ENCODE data around the gene RAB31. TPM values are rescaled to one million over a fixed set of nuclear protein-coding genes. Genes with fewer than 3 reads are reported as not detected.
A peak's percentile ranks its signal among the peaks of the same experiment; 100 is the strongest.

Gene RAB31
- total RNA-seq, 1 donor from 2014 or later, result 19.7 TPM

DNA sequence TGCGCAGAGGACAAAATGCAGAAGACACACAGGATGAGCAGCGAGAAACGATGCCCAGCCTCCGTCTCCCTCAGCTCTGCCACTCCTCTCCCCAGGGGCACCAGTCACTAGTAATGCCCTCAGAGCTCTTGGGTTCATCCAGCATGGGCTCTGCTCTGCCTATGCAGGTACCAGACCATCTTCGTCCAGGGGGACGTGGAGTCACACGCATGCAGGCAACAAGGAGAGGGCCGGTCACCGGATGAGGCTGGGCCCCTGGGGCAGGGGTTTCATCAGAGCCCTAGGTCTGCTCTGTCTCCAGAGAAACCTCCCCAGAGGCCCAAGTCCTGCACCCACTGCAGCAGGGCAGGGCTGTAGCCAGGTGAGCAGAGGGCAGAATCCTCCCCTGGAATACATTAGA lies 23.9 kb downstream of the RAB31 start:
- TF ChIP-seq, protein P1, sequence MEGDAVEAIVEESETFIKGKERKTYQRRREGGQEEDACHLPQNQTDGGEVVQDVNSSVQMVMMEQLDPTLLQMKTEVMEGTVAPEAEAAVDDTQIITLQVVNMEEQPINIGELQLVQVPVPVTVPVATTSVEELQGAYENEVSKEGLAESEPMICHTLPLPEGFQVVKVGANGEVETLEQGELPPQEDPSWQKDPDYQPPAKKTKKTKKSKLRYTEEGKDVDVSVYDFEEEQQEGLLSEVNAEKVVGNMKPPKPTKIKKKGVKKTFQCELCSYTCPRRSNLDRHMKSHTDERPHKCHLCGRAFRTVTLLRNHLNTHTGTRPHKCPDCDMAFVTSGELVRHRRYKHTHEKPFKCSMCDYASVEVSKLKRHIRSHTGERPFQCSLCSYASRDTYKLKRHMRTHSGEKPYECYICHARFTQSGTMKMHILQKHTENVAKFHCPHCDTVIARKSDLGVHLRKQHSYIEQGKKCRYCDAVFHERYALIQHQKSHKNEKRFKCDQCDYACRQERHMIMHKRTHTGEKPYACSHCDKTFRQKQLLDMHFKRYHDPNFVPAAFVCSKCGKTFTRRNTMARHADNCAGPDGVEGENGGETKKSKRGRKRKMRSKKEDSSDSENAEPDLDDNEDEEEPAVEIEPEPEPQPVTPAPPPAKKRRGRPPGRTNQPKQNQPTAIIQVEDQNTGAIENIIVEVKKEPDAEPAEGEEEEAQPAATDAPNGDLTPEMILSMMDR (conservative IDR thresholded peaks at IDR 0.05), result no peak
- H3K9me3 Mint-ChIP-seq, result no peaks in the 10 kb centered on the region
- peak; percentile 58 for DNase-seq (ENCODE audit: extremely low spot score, unreplicated experiment)
- no peak overlapping the region for H3K27ac Mint-ChIP-seq
- H3K36me3 Mint-ChIP-seq, result peaks cover 3% of the 10 kb centered on the region
- H3K4me3 Mint-ChIP-seq, result no peak overlapping the region
- H3K27me3 Mint-ChIP-seq, result peaks cover 4% of the 10 kb centered on the region
- peaks cover 19% of the 10 kb centered on the region for H3K4me1 Mint-ChIP-seq (ENCODE audit: unreplicated experiment)

DNA sequence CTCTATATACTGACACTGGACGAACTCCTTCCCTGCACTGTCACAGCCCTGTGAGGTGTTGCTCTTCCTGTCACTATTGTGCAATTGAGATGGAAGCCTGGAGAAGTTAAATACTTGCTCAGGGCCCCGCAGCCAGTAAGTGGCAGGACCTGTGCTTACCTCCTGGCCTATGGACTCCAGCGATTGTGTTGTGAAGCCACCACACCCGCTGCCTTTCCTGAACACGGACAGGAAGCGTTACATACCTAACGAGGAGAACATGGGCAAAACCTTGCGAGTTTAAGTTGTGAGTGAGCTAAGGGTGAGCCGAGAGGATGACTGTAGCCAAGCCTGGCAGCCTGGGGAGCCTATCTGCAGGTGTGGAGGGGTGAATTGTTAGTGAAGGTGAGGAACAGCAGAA lies 26.1 kb downstream of the RAB31 start:
- peaks cover 36% of the 10 kb centered on the region for H3K4me1 Mint-ChIP-seq (ENCODE audit: unreplicated experiment)
- H3K4me3 Mint-ChIP-seq, result peak overlapping the region; percentile 47
- H3K27ac Mint-ChIP-seq, result peak overlapping the region; percentile 75
- peaks cover 3% of the 10 kb centered on the region for H3K36me3 Mint-ChIP-seq
- TF ChIP-seq, protein P1 (conservative IDR thresholded peaks at IDR 0.05), result no peak
- H3K9me3 Mint-ChIP-seq, result no peaks in the 10 kb centered on the region
- DNase-seq (ENCODE audit: extremely low spot score, unreplicated experiment), result peak; percentile 53
- peaks cover 4% of the 10 kb centered on the region for H3K27me3 Mint-ChIP-seq

DNA sequence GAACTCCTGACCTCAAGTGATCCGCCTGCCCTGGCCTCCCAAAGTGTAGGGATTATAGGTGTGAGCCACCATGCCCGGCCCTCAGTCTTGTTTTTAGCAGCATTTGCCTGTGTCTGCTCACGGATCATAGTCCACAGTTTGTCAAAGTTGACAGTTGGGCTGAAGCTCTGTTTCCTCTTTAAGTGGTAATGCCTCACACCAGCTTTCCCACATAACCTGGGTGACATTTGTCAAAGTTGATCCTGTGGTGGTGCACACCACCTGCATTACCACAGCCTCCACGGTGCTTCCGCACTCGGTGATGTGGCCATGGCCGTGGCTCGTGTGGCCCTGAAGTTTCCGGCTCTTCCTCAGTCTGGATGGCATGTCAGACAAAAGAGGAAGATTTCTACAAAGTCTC lies 27.1 kb downstream of the RAB31 start:
- TF ChIP-seq, protein P1 (conservative IDR thresholded peaks at IDR 0.05), result no peak
- H3K27me3 Mint-ChIP-seq, result peaks cover 4% of the 10 kb centered on the region
- peaks cover 3% of the 10 kb centered on the region for H3K36me3 Mint-ChIP-seq
- DNase-seq (ENCODE audit: extremely low spot score, unreplicated experiment), result peak; percentile 43
- H3K9me3 Mint-ChIP-seq, result no peaks in the 10 kb centered on the region
- H3K4me1 Mint-ChIP-seq (ENCODE audit: unreplicated experiment), result peaks cover 36% of the 10 kb centered on the region
- H3K4me3 Mint-ChIP-seq, result no peak overlapping the region
- H3K27ac Mint-ChIP-seq, result no peak overlapping the region

DNA sequence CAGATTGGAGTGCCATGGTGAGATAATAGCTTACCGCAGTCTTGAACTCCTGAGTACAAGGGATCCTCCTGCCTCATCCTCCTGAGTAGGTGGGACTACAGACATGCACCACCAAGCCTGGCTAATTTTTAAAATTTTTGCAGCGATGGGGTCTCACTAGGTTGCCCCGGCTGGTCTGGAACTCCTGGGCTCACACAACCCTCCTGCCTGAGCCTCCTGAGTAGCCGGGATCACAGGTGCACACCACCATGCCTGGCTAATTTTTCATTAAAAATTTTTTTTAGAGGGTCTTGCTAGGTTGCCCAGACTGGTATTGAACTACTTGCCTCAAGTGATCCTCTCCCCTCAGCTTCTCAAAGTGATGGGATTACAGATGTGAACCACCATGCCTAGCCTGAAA lies 27.8 kb downstream of the RAB31 start:
- Mint-ChIP-seq H3K9me3 (no peaks in the 10 kb centered on the region), H3K36me3 (peaks cover 3% of the 10 kb centered on the region), H3K27me3 (peaks cover 4% of the 10 kb centered on the region), H3K27ac (no peak overlapping the region), H3K4me1 (ENCODE audit: unreplicated experiment) (peaks cover 36% of the 10 kb centered on the region), H3K4me3 (no peak overlapping the region)
- TF ChIP-seq, protein P1 (conservative IDR thresholded peaks at IDR 0.05), result no peak
- peak; percentile 31 for DNase-seq (ENCODE audit: extremely low spot score, unreplicated experiment)

DNA sequence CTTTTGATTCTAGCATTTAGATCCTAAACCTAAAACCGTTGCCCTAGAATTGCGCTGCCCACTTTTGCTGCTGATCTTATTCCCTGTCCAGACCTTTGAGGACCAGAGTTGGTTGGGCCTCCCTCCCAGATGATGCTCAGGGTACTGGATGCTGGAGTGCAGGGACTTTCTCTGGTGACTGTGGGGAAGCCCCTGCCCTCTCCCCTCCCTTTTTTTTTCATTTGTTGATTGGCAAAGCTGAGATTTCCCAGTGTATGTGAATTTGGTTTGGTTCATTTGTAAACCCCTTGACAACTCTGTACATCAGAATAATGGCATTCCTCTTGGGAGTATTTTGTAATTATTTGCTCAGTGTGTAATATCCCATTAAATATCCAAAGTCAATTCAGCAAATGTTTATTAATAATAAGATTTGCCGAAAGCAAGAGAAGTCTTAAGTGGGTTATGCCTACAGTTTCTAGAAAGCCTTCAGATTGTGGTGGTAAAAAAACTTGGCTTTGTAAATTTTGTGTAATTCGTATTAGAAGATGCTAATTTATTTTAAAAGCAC lies 28.3 kb downstream of the RAB31 start:
- Mint-ChIP-seq H3K36me3 (peaks cover 3% of the 10 kb centered on the region), H3K27ac (no peak overlapping the region), H3K4me3 (no peak overlapping the region), H3K27me3 (peaks cover 4% of the 10 kb centered on the region), H3K4me1 (ENCODE audit: unreplicated experiment) (peaks cover 36% of the 10 kb centered on the region), H3K9me3 (no peaks in the 10 kb centered on the region)
- DNase-seq (ENCODE audit: extremely low spot score, unreplicated experiment), result peak; percentile 13
- TF ChIP-seq, protein P1 (conservative IDR thresholded peaks at IDR 0.05), result no peak

DNA sequence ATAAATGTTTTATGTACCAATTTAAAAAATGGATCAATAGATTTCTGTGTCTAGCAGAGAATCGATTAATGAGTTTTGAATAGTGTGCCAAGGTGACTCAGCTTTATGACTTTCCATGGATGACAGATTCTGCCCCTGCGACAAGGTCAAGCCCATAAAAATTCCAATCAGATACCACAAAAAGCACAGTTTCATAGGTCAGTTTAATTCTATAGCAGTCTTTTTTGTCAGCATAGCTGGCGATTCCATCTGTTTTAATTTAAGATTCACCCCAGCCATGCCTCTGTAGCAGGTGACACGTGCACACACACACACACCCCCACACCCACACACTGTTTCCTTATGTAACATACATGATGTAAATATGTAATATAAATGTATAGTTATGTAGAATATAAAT lies 28.9 kb downstream of the RAB31 start:
- TF ChIP-seq, protein P1 (conservative IDR thresholded peaks at IDR 0.05), result no peak
- Mint-ChIP-seq H3K9me3 (no peaks in the 10 kb centered on the region), H3K27me3 (peaks cover 5% of the 10 kb centered on the region), H3K4me3 (no peak overlapping the region), H3K36me3 (peaks cover 3% of the 10 kb centered on the region), H3K27ac (no peak overlapping the region), H3K4me1 (ENCODE audit: unreplicated experiment) (peaks cover 39% of the 10 kb centered on the region)
- peak; percentile 6 for DNase-seq (ENCODE audit: extremely low spot score, unreplicated experiment)

Measured in type B pancreatic cell (in vitro differentiated cells).